NCI-H524 treated with DMSO at 0.1 percent for 48 hours (cell line): Measurements from ENCODE around the gene SLC41A3.

Source experiments
- DNase-seq: peaks from one replicate; lab custom pipeline; 2025; lab: John Stamatoyannopoulos, UW

Gene SLC41A3

DNA sequence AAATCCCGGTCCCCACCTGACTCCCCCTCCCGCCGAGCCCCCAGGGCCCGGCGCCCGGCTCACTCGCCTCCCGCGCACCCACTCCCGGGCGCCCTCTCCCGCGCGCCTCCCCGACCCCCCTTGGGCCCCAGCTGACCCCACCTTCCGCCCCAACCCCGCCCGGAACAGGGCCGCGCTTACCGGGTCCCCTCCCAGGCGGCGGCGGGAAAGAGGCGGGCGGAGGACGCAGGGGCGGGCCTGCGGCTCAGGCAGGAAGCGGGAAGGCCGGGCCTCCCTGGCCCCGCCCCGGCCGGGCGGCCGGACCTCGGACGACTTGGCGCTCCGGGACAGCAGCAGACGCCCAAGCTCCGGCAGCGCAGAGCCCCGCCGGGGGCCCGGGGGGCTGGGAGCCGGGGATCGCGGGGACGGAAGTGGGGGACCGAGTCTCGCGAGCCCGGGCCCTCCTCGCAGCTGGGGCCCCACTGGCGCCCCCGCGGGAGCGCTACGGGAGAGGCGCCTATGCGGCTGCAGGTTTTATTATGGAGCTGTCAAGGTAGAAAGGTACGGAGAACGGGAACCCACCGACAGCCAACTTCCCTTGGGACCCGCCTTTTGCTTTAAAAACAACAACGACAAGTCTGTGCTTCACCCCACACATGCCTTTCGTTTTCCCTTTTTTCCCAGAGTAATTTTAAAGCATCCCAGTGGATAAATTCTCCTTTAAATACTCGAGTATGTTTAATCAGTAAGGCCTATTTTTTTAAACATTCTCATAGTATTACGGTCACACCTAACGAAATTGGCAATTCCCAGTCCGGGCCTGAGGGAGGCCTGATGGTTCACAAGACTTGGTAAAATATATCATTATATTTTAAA is at the start of gene SLC41A3:
SLC41A3 (minus strand) TSS at position 212 of the 855 bp plus-strand sequence. CDS start 15,905 bp downstream, outside the sequence.
- peak; percentile 55 for DNase-seq

DNA sequence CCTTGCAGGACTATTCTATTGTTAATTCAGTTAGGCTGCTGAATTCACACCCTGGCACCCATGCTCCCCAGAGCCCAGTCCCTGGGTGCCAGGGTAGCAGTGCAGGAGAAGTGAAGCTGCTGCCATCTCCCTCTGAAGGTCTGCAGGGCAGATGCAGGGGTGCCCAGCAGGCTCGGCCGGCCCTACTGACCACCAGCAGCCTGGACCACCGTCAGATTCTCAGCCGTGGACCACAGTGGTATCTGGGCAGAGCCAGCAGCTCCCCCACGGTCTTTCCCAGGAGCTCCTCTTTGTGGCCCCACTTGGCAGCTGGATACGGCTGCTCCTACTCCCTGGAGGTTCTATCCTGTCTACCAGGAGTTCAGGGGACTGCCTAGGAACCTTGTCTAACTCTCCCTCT is 49.7 kb upstream of the SLC41A3 start:
- no peak for DNase-seq

DNA sequence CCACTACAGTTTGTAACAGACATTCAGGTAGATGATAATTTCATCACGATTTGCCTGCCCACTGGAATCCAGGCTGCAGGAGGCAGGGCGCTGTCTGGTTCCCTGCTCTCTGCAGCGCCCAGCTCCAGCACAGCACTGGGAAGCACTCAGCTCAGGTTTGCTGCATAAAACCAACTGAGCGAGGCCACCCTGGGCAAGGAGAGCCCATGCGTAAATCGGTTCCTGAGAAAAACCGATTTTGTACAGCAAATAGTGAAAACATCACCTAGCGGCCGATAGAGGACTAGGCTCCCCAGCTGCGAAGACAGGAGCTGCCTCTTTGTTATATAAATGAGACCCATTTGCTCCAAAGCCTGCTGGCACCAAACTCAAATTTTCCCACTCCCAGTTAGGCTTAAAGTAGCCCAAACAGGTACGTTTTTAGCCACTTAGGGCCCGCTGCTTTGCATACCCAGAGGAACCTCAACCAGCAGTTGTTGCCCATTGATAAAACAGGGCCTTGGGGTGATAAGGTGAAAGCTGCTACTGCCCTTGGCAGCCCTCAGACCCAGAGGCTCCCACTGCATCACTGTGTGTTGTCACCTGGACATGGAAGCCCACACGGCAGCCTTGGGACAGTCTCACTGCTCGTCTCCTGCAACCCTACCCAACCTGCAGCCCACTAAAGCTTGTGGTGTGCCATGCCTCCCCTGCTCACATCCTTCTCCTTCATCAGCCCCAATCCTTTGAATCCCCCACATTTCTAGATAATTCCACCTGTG is 49.0 kb upstream of the SLC41A3 start:
- DNase-seq = no peak

DNA sequence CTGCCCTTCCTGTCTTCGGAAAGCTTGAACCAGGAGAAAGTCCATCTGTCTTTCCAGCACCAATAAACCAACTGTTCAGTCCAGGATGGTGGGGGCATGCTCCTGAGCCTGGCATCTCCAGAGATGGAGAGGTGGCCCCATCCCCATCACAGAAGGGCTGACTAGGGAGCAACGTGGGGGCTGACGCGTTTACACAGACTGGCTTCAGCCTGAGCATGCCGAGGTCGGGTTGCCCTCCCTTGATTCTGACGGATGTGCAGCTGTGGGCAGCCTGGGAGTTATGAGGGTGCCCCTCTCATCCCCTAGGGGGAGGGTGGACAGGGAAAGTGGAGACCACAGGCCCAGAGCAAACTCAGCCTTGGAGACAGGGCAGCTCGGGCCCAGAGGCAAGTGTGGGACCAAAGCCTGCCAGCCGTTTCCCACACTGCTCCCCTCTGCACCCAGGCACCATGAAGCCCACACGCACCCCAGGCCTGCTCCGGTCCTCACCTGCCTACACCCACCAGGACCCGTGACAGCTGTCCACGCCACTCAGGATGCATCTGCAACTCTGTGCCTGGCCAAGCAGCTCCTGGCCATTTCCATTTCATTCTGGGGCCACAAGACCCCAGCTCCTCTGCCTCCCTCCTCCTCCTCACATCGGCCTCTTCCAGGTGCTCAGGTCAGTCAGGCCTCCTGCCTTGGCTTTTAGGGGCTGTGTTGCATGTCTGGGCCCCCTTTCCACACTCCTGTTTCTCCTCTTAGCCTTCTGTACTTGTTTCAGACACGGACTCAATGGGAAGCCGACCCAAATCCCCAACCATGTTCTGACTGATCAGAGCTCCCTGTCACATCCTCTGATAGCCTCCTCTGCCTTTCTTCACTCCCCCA is 48.2 kb upstream of the SLC41A3 start:
- DNase-seq = no peak

DNA sequence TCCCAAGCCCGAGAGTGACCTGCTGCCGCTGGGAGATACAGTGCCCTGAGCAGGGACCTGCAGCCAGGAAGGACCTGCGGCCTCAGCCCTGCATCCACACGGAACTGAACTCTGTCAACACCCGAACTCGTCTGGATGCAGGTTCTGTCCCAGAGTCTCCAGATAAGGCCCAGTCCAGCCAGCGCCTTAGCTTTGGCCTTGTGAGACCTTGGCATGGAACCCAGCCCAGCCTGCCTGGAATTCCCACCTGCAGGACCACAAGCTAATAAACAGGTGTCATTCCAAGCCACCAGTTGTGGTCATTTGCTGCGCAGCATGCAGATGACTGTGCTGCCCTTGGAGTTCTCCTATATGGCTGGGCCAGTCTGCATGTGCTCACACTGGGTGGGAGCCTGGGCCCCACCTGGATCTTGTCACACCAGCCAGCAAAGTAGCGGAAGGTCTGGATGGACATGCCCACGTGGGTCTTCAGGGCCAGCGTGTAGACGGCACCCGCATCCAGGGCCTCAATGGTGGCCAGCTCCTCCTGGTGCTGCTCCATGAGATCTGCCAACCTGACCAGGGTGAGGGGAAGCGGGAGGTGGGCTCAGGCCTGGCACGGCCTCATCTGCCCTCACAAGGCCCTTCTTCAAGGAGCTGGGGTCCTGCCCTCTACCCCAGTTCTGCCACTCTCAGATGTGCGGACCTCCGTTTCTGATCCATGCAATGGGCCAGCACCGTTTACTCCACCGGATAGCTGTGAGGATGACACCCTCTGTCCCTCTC is 47.2 kb upstream of the SLC41A3 start:
- DNase-seq = no peak

DNA sequence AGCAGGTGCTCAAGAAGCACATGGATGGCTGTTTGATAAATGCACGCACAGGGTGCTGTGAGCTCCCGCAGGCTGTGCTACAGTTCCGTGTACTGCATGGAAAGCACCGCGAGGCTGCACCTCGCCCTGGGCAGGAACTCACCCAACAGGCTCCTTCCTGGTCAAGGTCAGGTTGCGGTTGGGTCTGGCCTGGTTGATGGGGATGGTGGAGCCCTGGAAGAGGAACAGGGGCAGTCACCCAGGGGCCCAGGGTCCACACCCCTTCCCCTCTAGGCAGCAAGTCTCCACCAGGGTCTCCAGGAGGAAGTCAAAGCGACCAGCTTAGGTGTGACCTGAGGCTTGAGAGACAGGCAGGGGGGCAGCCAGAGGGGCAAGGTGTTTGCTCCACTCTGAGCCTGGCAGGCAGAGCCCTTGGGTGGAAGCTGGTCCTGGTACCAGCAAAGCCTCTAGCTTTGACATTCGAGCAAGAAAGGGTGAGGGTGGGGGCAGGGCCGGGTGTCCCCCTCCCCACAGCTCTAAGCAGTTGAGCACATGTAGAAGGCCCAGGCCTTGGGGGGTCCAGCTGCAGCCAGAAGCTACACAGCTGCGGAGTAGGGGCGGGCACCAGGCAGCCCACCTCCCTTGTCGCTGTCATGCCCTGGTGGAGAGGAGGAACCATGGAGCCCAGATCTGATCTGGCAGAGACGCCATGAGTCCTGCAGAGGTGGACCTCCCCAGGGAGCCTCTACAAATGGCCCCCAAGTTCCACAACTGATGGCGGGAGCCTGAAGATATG is 46.3 kb upstream of the SLC41A3 start:
- DNase-seq = no peak

DNA sequence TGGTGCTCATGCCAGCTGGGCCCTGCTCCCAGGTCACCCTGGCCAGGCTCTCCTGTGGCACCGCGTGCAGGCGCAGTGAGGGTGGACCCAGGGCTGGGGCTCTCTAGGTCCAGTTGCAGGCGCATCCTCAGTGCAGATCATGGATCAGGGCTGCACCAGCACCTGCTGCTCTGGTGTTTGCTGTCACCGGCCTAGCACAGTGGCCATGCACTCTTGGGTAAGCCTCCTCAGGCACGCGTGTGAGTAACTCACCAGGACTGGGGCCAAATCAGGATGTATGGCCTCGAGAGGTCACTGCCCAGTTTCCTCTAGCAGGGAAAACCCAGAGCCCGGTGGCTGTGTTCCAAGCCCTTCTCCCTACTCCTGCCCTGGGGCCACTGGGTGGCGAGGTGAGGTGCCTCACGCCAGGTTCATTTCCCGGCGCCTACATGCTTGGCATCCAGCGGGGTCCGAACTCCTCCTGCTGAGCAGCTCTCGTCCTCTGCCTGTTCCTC is 45.5 kb upstream of the SLC41A3 start:
- no peak for DNase-seq

DNA sequence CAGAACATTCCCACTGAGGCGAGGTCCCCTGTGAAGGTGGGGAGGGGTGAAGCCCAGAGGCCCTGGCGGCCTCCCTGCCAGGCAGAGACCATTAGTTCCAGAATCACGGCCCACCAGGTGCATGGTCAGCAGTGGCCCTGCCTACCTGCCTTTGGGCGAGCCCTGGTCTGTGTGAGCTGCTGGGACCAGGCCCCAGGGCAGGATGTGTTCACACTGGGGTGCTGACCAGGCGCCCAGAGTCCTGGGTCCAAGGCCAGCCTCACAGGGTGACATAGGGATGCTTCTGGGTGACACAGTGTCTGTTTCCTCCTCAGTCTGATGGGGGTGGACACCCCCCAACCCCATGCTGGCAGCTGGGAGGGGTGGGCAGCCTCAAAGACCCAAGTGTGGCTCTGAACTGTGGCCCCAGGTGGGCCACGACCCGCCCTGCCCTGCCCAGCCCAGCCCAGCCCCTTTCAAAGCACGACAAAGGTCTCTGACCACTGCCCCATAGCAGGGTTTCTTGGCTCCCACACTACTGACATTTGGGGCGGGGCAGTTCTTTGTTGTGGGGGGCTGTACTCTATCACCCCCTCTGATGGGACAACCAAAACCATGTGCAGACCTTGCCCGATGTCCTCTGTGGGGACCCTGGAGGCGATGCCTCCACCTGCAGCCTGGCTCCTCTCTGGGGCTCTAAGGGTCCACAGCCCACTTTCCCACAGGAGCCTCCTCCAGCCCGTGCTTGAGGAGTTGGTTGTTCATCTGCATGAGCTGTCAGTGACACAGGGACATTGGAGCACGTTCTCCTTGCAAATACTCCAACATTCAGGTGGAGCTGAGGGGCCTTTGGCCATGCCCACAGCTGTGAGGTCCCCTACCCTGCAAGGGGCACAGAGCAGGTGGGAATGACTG is 44.8 kb upstream of the SLC41A3 start:
- DNase-seq = no peak

DNA sequence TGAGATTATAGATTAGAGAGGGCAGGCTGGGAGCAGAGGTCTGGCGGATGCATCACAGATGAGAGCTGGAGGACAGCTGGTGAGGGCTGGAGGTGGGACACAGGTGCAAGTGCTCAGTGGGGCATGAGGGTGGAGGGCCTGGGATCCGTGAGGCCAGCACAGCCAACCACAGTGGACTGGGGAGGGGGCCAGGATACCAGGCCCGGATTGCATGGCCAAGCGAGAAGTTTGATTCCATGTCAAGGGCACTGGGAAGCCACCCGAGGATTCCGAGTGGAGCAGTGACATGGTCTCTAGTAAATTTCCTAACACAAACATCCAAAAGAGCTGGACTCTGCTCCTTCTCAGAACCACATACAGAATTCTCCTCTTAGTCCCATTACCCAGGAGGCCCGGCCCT is 44.0 kb upstream of the SLC41A3 start:
- no peak for DNase-seq

DNA sequence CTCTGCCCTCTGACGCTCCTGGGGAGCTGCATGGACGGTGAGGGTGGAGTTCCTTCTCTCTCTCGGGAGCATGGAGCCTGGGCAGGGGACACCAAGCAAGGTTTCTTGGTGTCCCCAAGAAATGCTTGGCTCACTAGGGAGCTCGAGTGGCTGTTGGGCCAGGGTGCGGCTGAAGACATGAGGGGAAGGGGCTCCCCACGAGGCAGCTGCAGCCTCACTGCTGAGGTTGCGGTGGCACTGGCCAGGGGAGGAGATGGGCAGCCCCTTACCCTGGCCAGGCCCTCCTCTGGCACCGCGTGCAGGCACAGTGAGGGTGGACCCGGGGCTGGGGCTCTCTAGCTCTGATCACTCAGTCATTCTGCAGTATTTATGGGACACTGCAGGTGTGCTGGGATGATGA is 43.5 kb upstream of the SLC41A3 start:
- DNase-seq = no peak

DNA sequence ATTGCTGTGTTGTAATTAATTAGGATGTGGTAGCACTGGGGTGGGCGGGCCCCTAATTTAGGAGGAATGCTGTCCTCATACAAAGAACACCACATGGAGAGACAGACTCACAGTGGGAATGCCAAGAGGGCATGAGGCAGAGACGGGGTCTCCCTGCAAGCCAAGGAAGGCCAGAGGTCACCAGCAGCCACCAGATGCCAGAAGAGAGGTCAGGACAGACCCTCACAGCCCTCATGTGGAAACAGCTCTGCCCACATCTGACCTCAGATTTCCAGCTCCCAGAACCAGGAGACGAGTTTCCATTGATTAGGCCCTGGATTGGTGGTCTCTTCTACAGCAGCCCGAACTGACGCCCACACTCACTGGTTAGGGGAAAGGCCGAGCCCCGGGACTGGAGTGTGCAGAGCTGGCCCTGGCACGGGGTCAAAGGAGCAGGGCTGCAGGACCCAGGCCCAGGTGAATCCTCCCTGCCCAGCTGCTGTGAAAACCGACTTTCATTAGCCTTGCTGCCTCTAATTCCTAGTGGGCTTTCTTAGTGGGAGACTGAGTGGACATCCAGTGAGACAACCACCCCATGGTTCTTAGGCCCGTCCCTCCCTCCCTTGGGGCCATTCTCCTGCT is 43.0 kb upstream of the SLC41A3 start:
- DNase-seq = no peak

DNA sequence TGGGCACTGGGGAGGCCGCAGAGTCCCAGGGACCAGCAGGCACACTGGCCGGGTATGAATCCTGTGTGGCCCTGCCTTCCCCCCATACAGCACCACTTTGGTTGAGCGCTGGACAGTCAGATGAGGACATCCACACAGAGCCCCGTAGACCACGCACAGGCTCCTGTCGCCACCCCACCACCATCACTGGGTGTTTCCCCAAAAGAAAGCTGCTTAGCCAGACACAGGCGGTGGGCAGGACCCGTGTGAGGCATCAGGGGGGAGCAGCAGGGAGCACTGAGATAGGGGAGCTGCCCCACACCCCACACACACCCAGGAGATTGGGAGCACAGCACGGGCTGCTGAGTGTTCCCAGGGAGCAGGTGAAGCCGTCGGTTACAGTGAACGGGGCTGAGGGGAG is 42.4 kb upstream of the SLC41A3 start:
- no peak for DNase-seq

DNA sequence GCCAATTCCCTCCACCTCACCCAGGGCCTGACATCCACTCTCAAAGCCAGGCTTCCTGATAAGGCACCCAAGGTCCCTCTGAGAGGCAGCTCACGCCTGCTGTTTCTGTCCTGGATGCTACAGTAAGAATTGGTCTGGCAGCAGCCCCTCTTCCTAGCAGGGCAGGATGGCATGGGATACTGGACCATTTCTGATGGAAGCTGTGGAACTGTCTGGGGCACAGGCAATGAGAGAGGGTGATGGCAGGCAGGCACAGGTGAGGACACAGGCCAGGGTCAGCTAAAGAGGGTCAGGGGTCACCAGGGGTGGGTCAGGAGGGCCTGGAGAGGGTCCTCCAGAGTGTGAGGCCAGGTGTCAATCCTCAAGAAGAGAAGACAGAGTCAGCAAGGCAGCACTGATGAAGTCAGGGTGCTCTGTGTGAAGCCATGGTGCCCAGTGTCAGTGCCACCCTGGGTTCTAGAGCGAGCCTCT is 41.9 kb upstream of the SLC41A3 start:
- DNase-seq = no peak

DNA sequence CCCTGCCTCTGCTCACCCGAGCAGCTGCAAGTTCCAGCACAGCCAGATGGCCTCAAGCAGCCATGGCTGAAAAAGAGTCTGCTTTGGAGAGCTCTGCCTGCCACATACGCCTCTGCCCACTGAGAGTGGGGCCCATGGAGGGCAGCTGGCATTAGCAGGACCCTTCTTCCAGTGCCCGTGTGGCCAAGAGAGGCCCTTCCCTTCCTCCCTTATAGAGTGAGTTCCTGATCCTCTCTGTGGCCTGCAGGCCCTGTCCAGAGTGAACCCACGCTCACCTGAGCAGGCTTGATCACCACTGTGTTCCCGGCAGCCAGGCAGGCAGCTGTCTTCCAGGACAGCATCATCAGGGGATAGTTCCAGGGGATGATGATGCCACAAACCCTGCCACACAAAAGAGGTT is 41.4 kb upstream of the SLC41A3 start:
- DNase-seq = no peak

DNA sequence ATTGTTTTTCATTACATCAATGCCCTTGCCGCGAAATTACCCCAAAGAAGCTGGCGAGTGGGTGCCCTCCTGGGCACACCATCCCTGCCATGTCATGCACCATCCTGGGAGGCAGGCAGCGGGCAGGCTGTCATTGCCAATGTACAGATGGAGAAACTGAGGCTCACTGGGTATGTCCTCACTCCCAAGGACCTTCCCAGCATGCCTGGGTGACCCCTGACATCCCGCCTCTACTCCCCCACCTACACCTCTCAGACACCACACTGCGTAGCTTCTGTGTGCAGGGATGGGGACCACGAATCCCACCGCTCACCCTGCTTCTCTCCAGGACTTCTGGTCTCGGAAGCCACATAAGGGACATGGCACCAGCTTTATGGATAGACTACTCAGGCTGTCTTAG is 41.0 kb upstream of the SLC41A3 start:
- DNase-seq = no peak

DNA sequence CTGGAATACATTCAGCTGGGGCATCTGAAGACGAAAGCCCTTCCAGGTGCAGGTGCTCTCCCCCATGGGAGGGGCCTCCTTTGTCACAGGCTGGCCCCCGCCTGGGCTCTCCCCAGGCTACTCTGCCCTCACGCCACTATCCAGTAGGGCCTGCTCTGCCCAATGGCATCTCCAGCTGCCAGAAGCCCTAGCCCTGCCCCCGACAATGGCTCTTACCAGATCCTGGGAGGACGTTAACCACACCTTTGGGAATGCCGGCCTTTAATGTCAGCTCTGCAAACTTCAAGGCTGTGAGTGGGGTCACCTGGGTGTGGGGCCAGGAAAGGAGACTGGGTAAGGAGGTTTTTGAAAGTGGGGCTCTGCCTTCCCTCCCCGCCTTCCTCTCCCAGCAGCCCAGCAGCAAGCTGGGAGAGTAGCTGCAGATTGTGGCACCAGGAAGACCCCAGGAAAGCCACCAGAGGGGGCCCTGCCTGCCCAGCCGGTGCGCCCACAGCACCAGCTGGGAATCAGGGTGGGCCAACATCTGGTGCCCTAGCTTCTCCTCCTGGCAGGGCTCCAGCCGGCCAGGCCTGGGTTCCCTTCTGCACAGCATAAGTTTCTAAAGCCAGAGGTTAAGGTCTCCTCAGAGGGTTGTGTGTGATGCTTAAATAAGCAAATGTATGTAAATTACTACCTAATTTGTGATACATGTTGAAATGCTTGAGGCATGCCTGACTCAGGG is 40.4 kb upstream of the SLC41A3 start:
- DNase-seq = peak; percentile 54

DNA sequence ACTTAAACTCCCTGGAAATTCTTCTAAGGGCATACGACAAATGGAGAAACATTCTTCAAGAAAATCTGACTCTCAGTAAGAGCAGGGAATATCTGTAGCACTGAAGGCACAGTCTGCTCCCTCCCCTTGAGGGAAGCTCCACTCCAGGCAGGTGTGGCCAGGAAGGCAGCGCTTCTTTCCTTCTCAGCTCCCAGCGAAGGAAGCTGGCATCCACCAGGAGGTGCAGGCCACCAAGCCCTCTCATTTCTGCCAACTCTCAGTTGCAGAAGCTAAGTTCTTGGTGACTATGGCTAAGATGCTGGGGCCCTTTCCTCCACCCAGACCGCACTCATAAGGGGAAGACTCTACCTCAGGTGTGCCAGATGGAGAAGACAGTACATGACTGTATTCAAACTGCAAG is 37.7 kb upstream of the SLC41A3 start:
- no peak for DNase-seq

DNA sequence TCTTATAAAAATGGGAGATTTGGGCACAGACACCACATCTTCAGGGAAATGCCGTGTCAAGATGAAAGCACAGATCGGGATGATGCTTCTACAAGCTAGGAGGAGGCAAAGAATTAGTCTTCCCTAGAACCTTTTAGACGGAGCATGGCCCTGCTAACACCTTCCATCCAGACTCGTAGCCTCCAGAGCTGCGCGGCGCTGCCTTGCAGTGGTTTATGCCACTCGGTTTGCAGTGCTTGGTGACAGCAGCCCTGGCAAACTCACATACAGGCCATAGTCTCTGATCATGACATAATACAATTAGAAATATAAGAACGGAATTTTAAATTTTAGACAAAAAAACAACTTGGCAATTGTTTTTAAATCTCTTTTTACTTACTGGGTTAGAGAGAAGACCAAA is 37.1 kb upstream of the SLC41A3 start:
- no peak for DNase-seq
